ENCODE data around the gene RNF152.
A peak's percentile ranks its signal among the peaks of the same experiment; 100 is the strongest.

The RNF152 gene

GRCh38 chr18:61892683-61893308, at the start of gene RNF152:
Gene RNF152 (minus strand): TSS chr18:61893007. CDS start chr18:61816463, 76,544 bp downstream.
- DNase-seq = peak; percentile 3 to 15

GRCh38 chr18:61941948-61942471, 49.2 kb upstream of the RNF152 start:
- DNase-seq = no peak

- DNase-seq = no peak
Observed at GRCh38 chr18:61939046-61939674, 46.4 kb upstream of the RNF152 start.

- no peak for DNase-seq
Observed at GRCh38 chr18:61935362-61935761, 42.6 kb upstream of the RNF152 start.

GRCh38 chr18:61931654-61932379, 39.0 kb upstream of the RNF152 start:
- no peak for DNase-seq

GRCh38 chr18:61929881-61930640, 37.3 kb upstream of the RNF152 start:
- no peak for DNase-seq

GRCh38 chr18:61926532-61926931, 33.7 kb upstream of the RNF152 start:
- DNase-seq = peak in 1 of 2 donors; percentile 10

GRCh38 chr18:61924550-61924949, 31.7 kb upstream of the RNF152 start:
- DNase-seq = no peak

GRCh38 chr18:61922435-61922834, 29.6 kb upstream of the RNF152 start:
- DNase-seq = no peak

- DNase-seq = no peak
Observed at GRCh38 chr18:61921621-61922235, 28.9 kb upstream of the RNF152 start.

GRCh38 chr18:61917818-61918217, 25.0 kb upstream of the RNF152 start:
- no peak for DNase-seq

GRCh38 chr18:61912476-61912875, 19.7 kb upstream of the RNF152 start:
- no peak for DNase-seq

GRCh38 chr18:61910101-61910500, 17.3 kb upstream of the RNF152 start:
- DNase-seq = no peak

- DNase-seq = no peak
Observed at GRCh38 chr18:61908661-61909060, 15.9 kb upstream of the RNF152 start.

- peak; percentile 32 to 49 for DNase-seq
Observed at GRCh38 chr18:61901323-61901986, 8.6 kb upstream of the RNF152 start.

- DNase-seq = no peak
Observed at GRCh38 chr18:61900504-61901281, 7.9 kb upstream of the RNF152 start.

GRCh38 chr18:61898640-61899101, 5.9 kb upstream of the RNF152 start:
- no peak for DNase-seq

- DNase-seq = no peak
Observed at GRCh38 chr18:61896757-61897156, 4.0 kb upstream of the RNF152 start.

- no peak for DNase-seq
Observed at GRCh38 chr18:61896118-61896517, 3.3 kb upstream of the RNF152 start.

- DNase-seq = no peak
Observed at GRCh38 chr18:61894751-61895524, 2.1 kb upstream of the RNF152 start.

Measured in CD4-positive, alpha-beta T cell treated with Interleukin-1 beta for 1 hour (primary cell).